Testis (tissue), 3 donors: ENCODE measurements around the gene RBFOX1. TPM values are rescaled to one million over a fixed set of nuclear protein-coding genes. Genes with fewer than 3 reads are reported as not detected.

Experiments used
- DNase-seq: peaks from one replicate; pipeline ENCODE4 v3.0.0-alpha.2; 2019
- H3K27ac ChIP-seq, 2 donors: fragments of 200-600 bp; sonication (generic); one replicate each; pipeline ENCODE4 v1.5.1; 2019
- H3K27me3 ChIP-seq: fragments of 200-600 bp; sonication (generic); one replicate; pipeline ENCODE4 v1.5.1; 2019
- H3K36me3 ChIP-seq: fragments of 200-600 bp; sonication (generic); one replicate; pipeline ENCODE4 v1.5.1; 2017; ENCODE audit warnings: low read depth; ENCODE audit errors: missing control alignments
- H3K4me1 ChIP-seq: fragments of 200-600 bp; sonication (generic); one replicate; pipeline ENCODE4 v1.5.1; 2019
- H3K4me3 ChIP-seq, 2 donors: fragments of 200-600 bp; sonication (generic); one replicate each; pipeline ENCODE4 v1.5.1; 2017 to 2019
- H3K9me3 ChIP-seq: fragments of 200-600 bp; sonication (generic); one replicate; pipeline ENCODE4 v1.5.1; 2017
- POLR2A ChIP-seq: fragments of 450-650 bp; IDR thresholded peaks from one replicate; pipeline ENCODE4 v1.6.1; 2017; ENCODE audit warnings: antibody characterized with exemption, mild to moderate bottlenecking, moderate library complexity
- WGBS, 2 donors: methylation state at CpG; one replicate each; pipeline ENCODE4 v1.1.5; 2018; 5-methylcytosine and 5-hydroxymethylcytosine counted together
- intact Hi-C: fragments of 100-400 bp; cut with DNase I; formaldehyde crosslinking; loops from one replicate; pipeline ENCODE4 v1.15.1; 2023; ENCODE audit warnings: low total_unique reads
- polyA plus RNA-seq: library from polyadenylated mRNA; stranded (reverse); fragments of 350-450 nt; fragmentation: Illumina TruSeq; extraction: RNeasy Lipid Tissue Mini Kit (QIAGEN cat#74804); gene quantifications from one replicate; pipeline ENCODE4 v1.2.3, GENCODE V29; 2014; ENCODE audit warnings: low read depth, low replicate concordance; ENCODE audit not compliant: insufficient read depth
- total RNA-seq, 2 donors: library from RNA; depleted of rRNA; stranded (reverse); fragments of >200 nt; gene quantifications; one replicate each; pipeline ENCODE4 v1.2.3, GENCODE V29; 2016
- TF ChIP-seq, protein P1 (sequence below), 3 experiments: fragments of 450-650 bp in 2 of 3; fragments of 200-600 bp in 1 of 3; sonication (generic) in 1 of 3; IDR thresholded peaks; one replicate each; pipeline ENCODE4 v1.5.1; 2016 to 2019; ENCODE audit warnings: antibody characterized with exemption in 3 of 3, mild to moderate bottlenecking in 2 of 3, moderate library complexity in 1 of 3

The RBFOX1 gene
- total and polyA plus RNA-seq, 3 donors from 2014 or later: 0.68 to 2.8 (median 1.1) TPM

DNA sequence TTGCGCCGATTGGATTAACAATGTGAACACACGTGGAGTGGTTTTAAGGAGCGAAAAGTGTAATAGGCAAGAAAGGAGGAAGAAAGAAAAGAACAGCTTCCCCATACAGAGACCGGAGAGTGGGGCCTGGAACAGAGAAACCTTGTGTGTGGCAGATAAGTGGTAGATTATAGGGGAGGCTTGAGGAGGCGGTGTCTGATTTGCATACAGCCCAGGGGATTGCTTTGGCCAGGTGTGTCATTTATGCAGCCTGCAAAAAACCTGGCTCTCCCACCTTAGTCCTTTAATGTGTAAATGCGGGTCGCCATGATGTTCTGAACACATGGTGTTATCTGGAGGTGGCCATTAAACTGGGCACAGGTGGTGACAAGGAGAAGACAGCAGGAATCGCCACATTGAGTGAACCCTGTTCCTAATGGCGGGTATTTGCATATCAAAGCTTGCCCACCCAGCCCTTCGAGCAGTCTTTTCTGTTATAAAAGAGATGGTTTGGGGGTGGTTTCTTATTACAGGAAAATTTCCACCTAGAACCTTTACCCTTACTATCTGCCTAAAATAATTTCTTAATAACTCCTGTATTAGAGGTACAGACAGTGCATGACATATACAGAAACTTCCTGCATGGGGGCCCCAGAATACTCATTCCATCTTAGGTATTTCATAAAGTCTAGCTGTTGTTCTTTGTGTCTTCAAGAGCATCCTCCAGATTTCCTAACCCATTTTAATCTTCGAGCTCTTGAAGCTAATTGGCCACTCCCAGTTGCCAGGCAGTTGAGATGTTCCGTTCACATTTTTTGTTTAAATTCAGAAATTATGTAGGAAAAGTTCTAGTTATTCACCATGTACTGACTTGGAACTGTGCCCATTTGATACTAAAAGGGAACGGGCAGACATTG is 292.5 kb downstream of the RBFOX1 start:
- no peak for DNase-seq
- Histone ChIP-seq H3K27me3 (no peaks in the 10 kb centered on the region), H3K9me3 (no peaks in the 10 kb centered on the region), H3K4me1 (no peaks in the 10 kb centered on the region), H3K27ac (no peak overlapping the region), H3K4me3 (no peak overlapping the region), H3K36me3 (no peaks in the 10 kb centered on the region)
- intact Hi-C loops: no loop called here
- TF ChIP-seq POLR2A: no peak
- TF ChIP-seq, protein P1, sequence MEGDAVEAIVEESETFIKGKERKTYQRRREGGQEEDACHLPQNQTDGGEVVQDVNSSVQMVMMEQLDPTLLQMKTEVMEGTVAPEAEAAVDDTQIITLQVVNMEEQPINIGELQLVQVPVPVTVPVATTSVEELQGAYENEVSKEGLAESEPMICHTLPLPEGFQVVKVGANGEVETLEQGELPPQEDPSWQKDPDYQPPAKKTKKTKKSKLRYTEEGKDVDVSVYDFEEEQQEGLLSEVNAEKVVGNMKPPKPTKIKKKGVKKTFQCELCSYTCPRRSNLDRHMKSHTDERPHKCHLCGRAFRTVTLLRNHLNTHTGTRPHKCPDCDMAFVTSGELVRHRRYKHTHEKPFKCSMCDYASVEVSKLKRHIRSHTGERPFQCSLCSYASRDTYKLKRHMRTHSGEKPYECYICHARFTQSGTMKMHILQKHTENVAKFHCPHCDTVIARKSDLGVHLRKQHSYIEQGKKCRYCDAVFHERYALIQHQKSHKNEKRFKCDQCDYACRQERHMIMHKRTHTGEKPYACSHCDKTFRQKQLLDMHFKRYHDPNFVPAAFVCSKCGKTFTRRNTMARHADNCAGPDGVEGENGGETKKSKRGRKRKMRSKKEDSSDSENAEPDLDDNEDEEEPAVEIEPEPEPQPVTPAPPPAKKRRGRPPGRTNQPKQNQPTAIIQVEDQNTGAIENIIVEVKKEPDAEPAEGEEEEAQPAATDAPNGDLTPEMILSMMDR (IDR thresholded peaks at IDR 0.05): no peak
- WGBS, 2 donors: 74 to 82% methylated on average over 14 of the region's 14 CpGs

DNA sequence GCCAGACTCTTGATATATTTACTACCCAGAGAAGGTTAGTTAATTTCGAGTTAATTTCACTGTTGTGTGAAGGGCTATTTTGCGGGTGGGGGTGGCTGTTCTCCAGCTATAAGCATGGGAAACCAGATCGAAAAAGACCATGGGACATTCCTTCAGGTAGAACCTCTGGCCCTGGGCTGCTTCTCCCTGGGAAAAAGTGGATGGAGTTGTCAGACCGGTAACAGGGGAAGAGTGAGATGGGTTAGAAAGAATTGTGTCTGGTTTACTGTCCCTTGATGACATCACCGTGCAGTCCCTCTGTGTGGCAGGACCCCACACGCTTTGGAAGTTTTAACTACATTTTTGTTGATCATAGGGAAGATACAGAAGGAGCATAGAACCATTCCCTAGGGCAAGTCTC is 296.3 kb downstream of the RBFOX1 start:
- no peaks in the 10 kb centered on the region for H3K36me3 ChIP-seq
- no peak overlapping the region for H3K4me3 ChIP-seq
- H3K27ac ChIP-seq: no peak overlapping the region
- intact Hi-C loops: no loop called here
- no peak for DNase-seq
- H3K27me3 ChIP-seq: no peaks in the 10 kb centered on the region
- 88 to 92% methylated on average over 6 of the region's 6 CpGs for WGBS, 2 donors
- H3K9me3 ChIP-seq: no peaks in the 10 kb centered on the region
- no peaks in the 10 kb centered on the region for H3K4me1 ChIP-seq
- TF ChIP-seq, protein P1 (IDR thresholded peaks at IDR 0.05): no peak
- no peak for TF ChIP-seq POLR2A

DNA sequence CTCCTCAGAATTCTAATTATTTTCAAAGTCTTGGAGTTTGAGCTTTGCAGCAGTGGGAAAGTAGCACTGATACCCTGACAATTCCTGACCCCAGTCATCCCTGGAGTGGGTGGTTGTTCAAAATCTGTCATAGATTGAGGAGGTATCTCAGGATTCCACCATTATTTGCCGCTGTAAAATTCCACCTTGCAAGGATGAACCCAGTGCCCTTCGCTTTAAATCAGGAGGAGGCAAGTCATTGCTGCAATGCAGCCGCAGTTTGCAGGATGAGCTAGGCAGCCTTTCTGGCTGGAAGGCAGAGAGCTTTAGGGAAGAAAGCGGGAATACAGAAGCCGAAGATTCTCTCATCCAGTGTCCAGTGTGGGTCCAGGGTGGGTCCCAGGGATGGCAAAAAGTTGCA is 296.9 kb downstream of the RBFOX1 start:
- H3K4me1 ChIP-seq: no peaks in the 10 kb centered on the region
- no peak for DNase-seq
- H3K27me3 ChIP-seq: no peaks in the 10 kb centered on the region
- no peak overlapping the region for H3K4me3 ChIP-seq
- TF ChIP-seq POLR2A: no peak
- TF ChIP-seq, protein P1 (IDR thresholded peaks at IDR 0.05): no peak
- H3K27ac ChIP-seq: no peak overlapping the region
- 72 to 89% methylated on average over 5 of the region's 5 CpGs for WGBS, 2 donors
- intact Hi-C loops: no loop called here
- H3K36me3 ChIP-seq: no peaks in the 10 kb centered on the region
- no peaks in the 10 kb centered on the region for H3K9me3 ChIP-seq

DNA sequence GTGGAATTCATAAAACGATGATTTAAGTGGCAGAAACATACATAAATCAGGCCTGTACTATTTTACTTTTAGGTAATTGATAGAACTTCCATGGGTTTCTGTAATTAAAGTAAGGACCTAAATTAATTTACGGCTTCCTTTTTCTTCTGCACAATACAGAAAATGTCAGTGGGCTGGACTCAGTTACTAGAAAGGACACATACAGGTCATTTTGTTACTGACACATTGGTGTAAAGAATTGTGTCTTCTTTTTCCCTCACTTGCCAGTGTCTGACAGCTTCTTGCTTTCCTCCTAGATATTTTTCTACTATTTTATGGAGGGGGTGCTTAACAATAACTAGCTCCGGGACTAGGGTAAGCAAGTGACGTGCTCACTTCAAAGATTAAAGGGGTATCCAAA is 304.8 kb downstream of the RBFOX1 start:
- H3K9me3 ChIP-seq: no peaks in the 10 kb centered on the region
- TF ChIP-seq, protein P1 (IDR thresholded peaks at IDR 0.05): no peak
- TF ChIP-seq POLR2A: no peak
- no peak for DNase-seq
- H3K27me3 ChIP-seq: no peaks in the 10 kb centered on the region
- H3K4me3 ChIP-seq: no peak overlapping the region
- no peaks in the 10 kb centered on the region for H3K4me1 ChIP-seq
- H3K27ac ChIP-seq: no peak overlapping the region
- 86 to 87% methylated on average over 4 of the region's 4 CpGs for WGBS, 2 donors
- intact Hi-C loops: no loop called here
- H3K36me3 ChIP-seq: no peaks in the 10 kb centered on the region

DNA sequence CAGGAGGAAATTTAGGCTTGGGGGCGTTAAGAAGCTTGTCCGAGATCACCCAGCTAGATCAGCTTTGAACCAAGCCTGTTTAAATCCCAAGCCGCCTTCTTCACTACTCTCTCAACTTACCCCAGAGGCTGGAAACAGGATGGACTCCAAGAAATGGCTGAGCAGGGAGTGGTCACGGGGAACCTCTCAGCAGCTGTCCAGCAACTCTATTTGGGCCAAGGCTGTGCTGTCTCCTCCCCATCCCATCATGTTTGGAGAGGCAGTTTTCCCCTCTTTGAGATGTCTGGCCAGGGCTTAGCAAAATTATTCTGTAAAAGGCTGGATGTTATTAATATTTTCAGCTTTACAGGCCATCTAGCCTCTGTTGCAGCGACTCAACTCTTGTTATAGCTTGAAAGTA is 305.7 kb downstream of the RBFOX1 start:
- H3K27ac ChIP-seq: no peak overlapping the region
- H3K9me3 ChIP-seq: no peaks in the 10 kb centered on the region
- no peaks in the 10 kb centered on the region for H3K36me3 ChIP-seq
- TF ChIP-seq, protein P1 (IDR thresholded peaks at IDR 0.05): no peak
- no peak for TF ChIP-seq POLR2A
- no peaks in the 10 kb centered on the region for H3K4me1 ChIP-seq
- WGBS, 2 donors: 86 to 91% methylated on average over 5 of the region's 5 CpGs
- no peak overlapping the region for H3K4me3 ChIP-seq
- intact Hi-C loops: no loop called here
- H3K27me3 ChIP-seq: no peaks in the 10 kb centered on the region
- DNase-seq: no peak
